Thyroid gland (tissue), 4 donors: ENCODE data around the gene PRTFDC1.
"Not testable (repeated sequence)": the region's sequence is repeated elsewhere in the genome, so short reads cannot be mapped to it uniquely, and the experiment has no call there.

Experiments used
- CTCF ChIP-seq, 6 experiments: fragments of 200-600 bp in 3 of 6; fragments of 450-650 bp in 3 of 6; sonication (generic) in 3 of 6; IDR thresholded peaks; one replicate each; pipeline ENCODE4 v1.5.1; 2016 to 2019; ENCODE audit warnings: antibody characterized with exemption in 6 of 6, mild to moderate bottlenecking in 2 of 6, inconsistent platforms in 1 of 6, moderate library complexity in 1 of 6
- POLR2A ChIP-seq, 2 donors: fragments of 450-650 bp; IDR thresholded peaks; one replicate each; pipeline ENCODE4 v1.6.1; 2017; ENCODE audit warnings: antibody characterized with exemption in 2 of 2, mild to moderate bottlenecking in 2 of 2, moderate library complexity in 1 of 2

GRCh38 chr10:24837781-24838180, 114.6 kb downstream of the PRTFDC1 start:
- TF ChIP-seq POLR2A, CTCF (IDR thresholded peaks at IDR 0.05): not testable (repeated sequence)
